Keratinocyte (primary cell): Measurements from ENCODE around the gene PIGQ. TPM values are rescaled to one million over a fixed set of nuclear protein-coding genes. Genes with fewer than 3 reads are reported as not detected.

Experiments
- DNase-seq: peaks from one replicate; pipeline ENCODE4 v3.0.0-alpha.2; 2011; ENCODE audit warnings: low read depth, missing footprints, low spot score
- FAIRE-seq: peaks from 2 replicates; lab custom pipeline; 2011; peaks lifted over from hg19 to GRCh38; lab: Jason Lieb, UNC
- H2AFZ ChIP-seq: 2 replicates; pipeline ENCODE4 v1.6.0; 2012; ENCODE audit warnings: low read length, control low read depth, inconsistent platforms; ENCODE audit not compliant: control insufficient read depth
- H3K27ac ChIP-seq: 2 replicates; pipeline ENCODE4 v1.5.1; 2011; ENCODE audit warnings: low read length; ENCODE audit not compliant: control insufficient read depth, insufficient read depth
- H3K27me3 ChIP-seq: 3 replicates; pipeline ENCODE4 v1.6.0; 2011; ENCODE audit warnings: low read length; ENCODE audit not compliant: control insufficient read depth, insufficient read depth; ENCODE audit errors: extremely low read depth
- H3K36me3 ChIP-seq, 2 experiments: 2 replicates in 1 of 2; 3 replicates in 1 of 2; pipeline ENCODE4 v1.5.1; 2011; ENCODE audit warnings: low read length in 2 of 2, mild to moderate bottlenecking in 1 of 2; ENCODE audit not compliant: control insufficient read depth in 2 of 2, insufficient read depth in 2 of 2; ENCODE audit errors: extremely low read depth in 1 of 2
- H3K4me1 ChIP-seq: 3 replicates; pipeline ENCODE4 v1.5.1; 2011; ENCODE audit warnings: low read length; ENCODE audit not compliant: control insufficient read depth, insufficient read depth; ENCODE audit errors: extremely low read depth
- H3K4me2 ChIP-seq: 3 replicates; pipeline ENCODE4 v1.6.0; 2011; ENCODE audit warnings: low read depth, low read length; ENCODE audit not compliant: control insufficient read depth, insufficient read depth; ENCODE audit errors: extremely low read depth
- H3K4me3 ChIP-seq, 3 experiments: fragments of 200-600 bp in 1 of 3; sonication (generic) in 1 of 3; 2 replicates in 2 of 3; 3 replicates in 1 of 3; pipeline ENCODE4 v1.5.1; 2011 to 2016; ENCODE audit warnings: low read length in 3 of 3, mild to moderate bottlenecking in 3 of 3, control low read depth in 2 of 3, inconsistent platforms in 1 of 3, low read depth in 1 of 3, mixed read lengths in 1 of 3, mixed run types in 1 of 3, moderate library complexity in 1 of 3; ENCODE audit not compliant: control insufficient read depth in 2 of 3, insufficient read depth in 2 of 3; ENCODE audit errors: extremely low read depth in 1 of 3
- H3K79me2 ChIP-seq: 2 replicates; pipeline ENCODE4 v1.6.0; 2012; ENCODE audit warnings: low read length; ENCODE audit not compliant: control insufficient read depth, insufficient read depth
- H3K9ac ChIP-seq: 3 replicates; pipeline ENCODE4 v1.6.0; 2011; ENCODE audit warnings: low read length; ENCODE audit not compliant: control insufficient read depth, insufficient read depth; ENCODE audit errors: extremely low read depth
- H3K9me1 ChIP-seq: 3 replicates; pipeline ENCODE4 v1.6.0; 2011; ENCODE audit warnings: low read length; ENCODE audit not compliant: control insufficient read depth, insufficient read depth; ENCODE audit errors: extremely low read depth
- H3K9me3 ChIP-seq: 2 replicates; pipeline ENCODE4 v1.5.1; 2012; ENCODE audit warnings: low read depth, low read length; ENCODE audit not compliant: control insufficient read depth
- H4K20me1 ChIP-seq: 3 replicates; pipeline ENCODE4 v1.6.0; 2011; ENCODE audit warnings: low read length; ENCODE audit not compliant: control insufficient read depth, insufficient read depth; ENCODE audit errors: extremely low read depth
- EZH2 ChIP-seq: IDR thresholded peaks from one replicate; pipeline ENCODE4 v1.6.1; 2012; ENCODE audit warnings: inconsistent platforms, mild to moderate bottlenecking, low read length, moderate library complexity
- dilution Hi-C: fragments of 300-500 bp; cut with MboI; formaldehyde crosslinking; loops from one replicate; pipeline ENCODE4 v1.7.0; 2020; ENCODE audit warnings: low sequenced_read_pairs; ENCODE audit not compliant: extremely low pct_ligation_motif_present
- polyA plus RNA-seq, 5 experiments: library from polyadenylated mRNA; depleted of rRNA in 3 of 5; stranded (reverse) in 3 of 5; stranded (forward) in 1 of 5; unstranded in 1 of 5; fragments of >200 nt; gene quantifications; 1 replicate in 1 of 5; 2 replicates in 3 of 5; 3 replicates in 1 of 5; pipeline versions ENCODE4 v1.2.1 to v1.2.3, GENCODE V29; 2011 to 2012; ENCODE audit warnings: missing spikeins in 2 of 5, low read depth in 1 of 5, low replicate concordance in 1 of 5
- TF ChIP-seq, protein P1 (sequence below), 3 experiments: IDR thresholded peaks in 1 of 3; conservative IDR thresholded peaks in 1 of 3; optimal IDR thresholded peaks in 1 of 3; 2 replicates in 2 of 3; 3 replicates in 1 of 3; pipeline versions ENCODE3 to v1.5.1; 2011; ENCODE audit warnings: low read length in 3 of 3, mild to moderate bottlenecking in 3 of 3, moderate library complexity in 2 of 3, control low read depth in 1 of 3, inconsistent platforms in 1 of 3; ENCODE audit not compliant: insufficient read depth in 2 of 3; ENCODE audit errors: extremely low read depth in 1 of 3

Gene PIGQ
- polyA plus RNA-seq, 1 donor (not counting 4 experiments of a cell fraction or from before 2014, with no cell fraction given): 11.2 TPM

DNA sequence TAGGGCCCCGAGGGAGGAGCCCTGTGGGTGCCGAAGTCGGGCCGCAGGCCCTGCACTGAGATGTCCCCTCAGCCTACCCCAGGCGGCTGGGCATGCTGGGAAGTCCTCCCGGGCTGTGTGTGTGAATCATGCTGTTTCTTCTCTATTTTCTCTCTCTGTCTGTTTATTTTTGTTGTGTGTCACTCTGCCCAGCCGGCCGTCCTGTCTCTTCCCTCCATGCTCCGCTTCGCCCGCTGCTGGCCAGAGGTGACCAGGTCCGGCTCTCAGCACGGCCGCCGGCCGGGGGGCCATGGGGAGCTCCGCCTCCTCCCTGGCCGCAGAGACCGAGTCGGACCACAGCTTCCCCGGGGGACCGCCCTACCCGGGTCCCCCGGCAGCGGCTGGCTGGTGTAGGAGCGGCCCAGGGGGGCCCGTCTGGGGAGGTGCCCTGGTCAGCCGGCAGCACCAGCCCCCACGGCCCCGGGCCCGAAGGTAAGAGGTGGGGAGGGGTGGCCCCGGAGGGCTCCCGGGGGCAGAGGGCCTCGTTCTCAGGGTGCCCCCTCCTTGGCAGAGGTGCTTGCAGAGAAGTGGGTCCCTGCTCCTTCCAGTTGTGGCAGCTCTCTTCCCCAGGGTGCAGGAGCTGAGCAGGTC, 29.8 kb upstream of the PIGQ start:
- dilution Hi-C loops: no loop called here
- Histone ChIP-seq H3K9me1 (peaks cover 4% of the 10 kb centered on the region), H3K4me2 (no peak overlapping the region), H3K4me3 (no peak overlapping the region), H2AFZ (no peak overlapping the region), H3K9ac (no peak overlapping the region), H3K4me1 (peaks cover 9% of the 10 kb centered on the region), H3K27me3 (no peaks in the 10 kb centered on the region), H3K9me3 (no peaks in the 10 kb centered on the region), H3K27ac (no peak overlapping the region), H4K20me1 (peaks cover 30% of the 10 kb centered on the region), H3K79me2 (peaks cover 91% of the 10 kb centered on the region), H3K36me3 (peaks cover 7 to 14% of the 10 kb centered on the region in 2 experiments)
- TF ChIP-seq EZH2: no peak
- TF ChIP-seq, protein P1, sequence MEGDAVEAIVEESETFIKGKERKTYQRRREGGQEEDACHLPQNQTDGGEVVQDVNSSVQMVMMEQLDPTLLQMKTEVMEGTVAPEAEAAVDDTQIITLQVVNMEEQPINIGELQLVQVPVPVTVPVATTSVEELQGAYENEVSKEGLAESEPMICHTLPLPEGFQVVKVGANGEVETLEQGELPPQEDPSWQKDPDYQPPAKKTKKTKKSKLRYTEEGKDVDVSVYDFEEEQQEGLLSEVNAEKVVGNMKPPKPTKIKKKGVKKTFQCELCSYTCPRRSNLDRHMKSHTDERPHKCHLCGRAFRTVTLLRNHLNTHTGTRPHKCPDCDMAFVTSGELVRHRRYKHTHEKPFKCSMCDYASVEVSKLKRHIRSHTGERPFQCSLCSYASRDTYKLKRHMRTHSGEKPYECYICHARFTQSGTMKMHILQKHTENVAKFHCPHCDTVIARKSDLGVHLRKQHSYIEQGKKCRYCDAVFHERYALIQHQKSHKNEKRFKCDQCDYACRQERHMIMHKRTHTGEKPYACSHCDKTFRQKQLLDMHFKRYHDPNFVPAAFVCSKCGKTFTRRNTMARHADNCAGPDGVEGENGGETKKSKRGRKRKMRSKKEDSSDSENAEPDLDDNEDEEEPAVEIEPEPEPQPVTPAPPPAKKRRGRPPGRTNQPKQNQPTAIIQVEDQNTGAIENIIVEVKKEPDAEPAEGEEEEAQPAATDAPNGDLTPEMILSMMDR (optimal IDR thresholded peaks at IDR 0.05 in 1 of 3, IDR thresholded peaks at IDR 0.05 in 1 of 3, conservative IDR thresholded peaks at IDR 0.05 in 1 of 3; ENCODE audit: extremely low read depth in 1 of 3, insufficient read depth in 2 of 3, low read length in 3 of 3): no peak
- no peak for FAIRE-seq
- DNase-seq: no peak

GRCh38 chr16:540645-541340, 29.0 kb upstream of the PIGQ start:
- no peak overlapping the region for H3K27ac ChIP-seq
- H3K79me2 ChIP-seq: peaks cover 87% of the 10 kb centered on the region
- H2AFZ ChIP-seq: no peak overlapping the region
- H4K20me1 ChIP-seq: peaks cover 25% of the 10 kb centered on the region
- H3K36me3 ChIP-seq: peaks cover 7 to 18% of the 10 kb centered on the region in 2 experiments
- H3K4me1 ChIP-seq: peaks cover 2% of the 10 kb centered on the region
- DNase-seq (no peak), FAIRE-seq (no peak)
- no peaks in the 10 kb centered on the region for H3K9me1 ChIP-seq
- no peaks in the 10 kb centered on the region for H3K9me3 ChIP-seq
- dilution Hi-C loops: no loop called here
- no peak overlapping the region for H3K4me3 ChIP-seq
- no peak overlapping the region for H3K9ac ChIP-seq
- TF ChIP-seq, protein P1 (optimal IDR thresholded peaks at IDR 0.05 in 1 of 3, IDR thresholded peaks at IDR 0.05 in 1 of 3, conservative IDR thresholded peaks at IDR 0.05 in 1 of 3; ENCODE audit: extremely low read depth in 1 of 3, insufficient read depth in 2 of 3, low read length in 3 of 3): no peak
- no peak for TF ChIP-seq EZH2
- no peak overlapping the region for H3K4me2 ChIP-seq
- no peaks in the 10 kb centered on the region for H3K27me3 ChIP-seq
